CD4-positive, CD25-positive, alpha-beta regulatory T cell (primary cell): ENCODE measurements around the gene RPS6KA2. TPM values are rescaled to one million over a fixed set of nuclear protein-coding genes. Genes with fewer than 3 reads are reported as not detected.
A peak's percentile ranks its signal among the peaks of the same experiment; 100 is the strongest.

Experiments
- ATAC-seq, 2 donors: fragments of 150-1000 bp; cut with Tn5 transposase; one replicate each; pipeline ENCODE4 v1.10.0; 2021; ENCODE audit warnings: low read depth in 2 of 2, moderate number of reproducible peaks in 2 of 2, moderate library complexity in 1 of 2
- DNase-seq, 3 donors: peaks; one replicate each; pipeline versions ENCODE4 v3.0.0 to v3.0.0-alpha.2; 2012 to 2022; ENCODE audit warnings: mixed read lengths in 1 of 3
- H3K27ac ChIP-seq: one replicate; pipeline ENCODE4 v1.7.0; 2013; ENCODE audit warnings: mild to moderate bottlenecking, low read length; ENCODE audit not compliant: insufficient read depth, poor library complexity, severe bottlenecking
- H3K27me3 ChIP-seq: one replicate; pipeline ENCODE4 v1.7.0; 2013; ENCODE audit warnings: low read length; ENCODE audit not compliant: control insufficient read depth, insufficient read depth
- H3K36me3 ChIP-seq: one replicate; pipeline ENCODE4 v1.7.0; 2013; ENCODE audit warnings: mild to moderate bottlenecking, low read length, moderate library complexity; ENCODE audit not compliant: control insufficient read depth, insufficient read depth
- H3K4me1 ChIP-seq: 2 replicates; pipeline ENCODE4 v1.7.0; 2013; ENCODE audit warnings: mild to moderate bottlenecking, low read length; ENCODE audit not compliant: insufficient read depth, control insufficient read depth, poor library complexity, severe bottlenecking
- H3K4me3 ChIP-seq: one replicate; pipeline ENCODE4 v1.7.0; 2013; ENCODE audit warnings: low read depth, mild to moderate bottlenecking, low read length, moderate library complexity
- H3K9me3 ChIP-seq, 2 experiments: 1 replicate in 1 of 2; 2 replicates in 1 of 2; pipeline ENCODE4 v1.7.0; 2013; ENCODE audit warnings: low read length in 2 of 2, mild to moderate bottlenecking in 1 of 2, moderate library complexity in 1 of 2; ENCODE audit not compliant: control insufficient read depth in 2 of 2
- H3K27ac Mint-ChIP-seq, 3 donors: one replicate each; pipeline ENCODE4 v1.8.0; 2020 to 2022; ENCODE audit warnings: mild to moderate bottlenecking in 3 of 3, mixed read lengths in 3 of 3, moderate library complexity in 2 of 3
- H3K27me3 Mint-ChIP-seq: one replicate; pipeline ENCODE4 v1.8.0; 2022; ENCODE audit warnings: mild to moderate bottlenecking, mixed read lengths
- H3K36me3 Mint-ChIP-seq: one replicate; pipeline ENCODE4 v1.8.0; 2020; ENCODE audit warnings: mixed read lengths
- H3K4me1 Mint-ChIP-seq, 4 donors: one replicate each; pipeline ENCODE4 v1.8.0; 2020 to 2022; ENCODE audit warnings: mixed read lengths in 4 of 4, mild to moderate bottlenecking in 1 of 4
- H3K4me3 Mint-ChIP-seq, 4 donors: one replicate each; pipeline ENCODE4 v1.8.0; 2020 to 2022; ENCODE audit warnings: mild to moderate bottlenecking in 4 of 4, mixed read lengths in 4 of 4, moderate library complexity in 3 of 4
- H3K9me3 Mint-ChIP-seq, 7 donors: one replicate each; pipeline ENCODE4 v1.8.0; 2020 to 2022; ENCODE audit warnings: mixed read lengths in 7 of 7, mild to moderate bottlenecking in 3 of 7, moderate library complexity in 2 of 7
- polyA plus RNA-seq, 4 donors: library from polyadenylated mRNA; unstranded; fragments of 300-500 nt; fragmentation: Illumina TruSeq; gene quantifications; one replicate each; pipeline ENCODE4 v1.2.3, GENCODE V29; 2021
- total RNA-seq: library from RNA; stranded (reverse); gene quantifications from one replicate; pipeline ENCODE4 v1.2.3, GENCODE V29; 2022

The RPS6KA2 gene
- total and polyA plus RNA-seq, 5 donors from 2014 or later, result 3.3 to 7.4 (median 5.2) TPM

DNA sequence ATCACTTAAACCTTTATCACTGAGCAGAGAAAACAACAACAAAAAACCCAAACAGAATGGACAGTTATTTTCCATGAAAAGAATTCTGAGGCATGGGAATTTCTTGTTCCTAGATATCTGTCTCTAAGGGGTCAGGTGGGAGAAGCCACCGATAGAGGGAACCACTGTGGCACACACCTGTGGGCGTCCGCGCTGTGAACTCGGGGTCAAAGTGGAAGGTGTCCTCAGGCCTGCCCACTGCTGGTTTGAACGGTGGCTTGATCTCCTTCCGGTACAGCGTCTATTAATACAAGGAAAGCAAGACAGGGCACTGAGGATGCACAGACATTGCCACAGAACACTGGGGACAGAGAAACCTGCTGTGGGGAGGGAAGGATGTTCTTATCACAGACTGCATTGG, 167.8 kb downstream of the RPS6KA2 start:
- DNase-seq, result no peak
- Mint-ChIP-seq H3K36me3 (peaks cover 12% of the 10 kb centered on the region), H3K27ac (peak overlapping the region in 1 of 3 donors; percentile 55), H3K27me3 (no peaks in the 10 kb centered on the region), H3K4me1 (peaks cover 0 to 4% (median 1%) of the 10 kb centered on the region in 4 donors), H3K9me3 (peaks cover 0 to 4% (median 0%) of the 10 kb centered on the region in 7 donors), H3K4me3 (no peak overlapping the region)
- ATAC-seq, result no peak
- Histone ChIP-seq H3K36me3 (no peaks in the 10 kb centered on the region), H3K27ac (no peak overlapping the region), H3K9me3 (peaks cover 0 to 4% of the 10 kb centered on the region in 2 experiments), H3K27me3 (no peaks in the 10 kb centered on the region), H3K4me1 (no peaks in the 10 kb centered on the region), H3K4me3 (no peak overlapping the region)

GRCh38 chr6:166456395-166457156, 170.5 kb downstream of the RPS6KA2 start:
- DNase-seq (peak in 2 of 3 donors; percentile 8 to 31), ATAC-seq (no peak)
- H3K4me3 ChIP-seq, result no peak overlapping the region
- peaks cover 0 to 4% of the 10 kb centered on the region in 2 experiments for H3K9me3 ChIP-seq
- no peaks in the 10 kb centered on the region for H3K4me1 ChIP-seq
- H3K4me1 Mint-ChIP-seq, result peaks cover 0 to 5% (median 4%) of the 10 kb centered on the region in 4 donors
- no peaks in the 10 kb centered on the region for H3K27me3 ChIP-seq
- H3K27ac ChIP-seq, result no peak overlapping the region
- H3K27ac Mint-ChIP-seq, result no peak overlapping the region
- no peaks in the 10 kb centered on the region for H3K36me3 ChIP-seq
- H3K9me3 Mint-ChIP-seq, result peaks cover 0 to 4% (median 2%) of the 10 kb centered on the region in 7 donors
- peaks cover 16% of the 10 kb centered on the region for H3K36me3 Mint-ChIP-seq
- H3K4me3 Mint-ChIP-seq, result no peak overlapping the region
- H3K27me3 Mint-ChIP-seq, result peaks cover 3% of the 10 kb centered on the region

- Histone ChIP-seq H3K4me3 (no peak overlapping the region), H3K36me3 (no peaks in the 10 kb centered on the region), H3K4me1 (no peaks in the 10 kb centered on the region), H3K27ac (no peak overlapping the region), H3K9me3 (peaks cover 0 to 4% of the 10 kb centered on the region in 2 experiments), H3K27me3 (no peaks in the 10 kb centered on the region)
- Mint-ChIP-seq H3K27ac (no peak overlapping the region), H3K9me3 (peaks cover 0 to 4% (median 3%) of the 10 kb centered on the region in 7 donors), H3K27me3 (peaks cover 7% of the 10 kb centered on the region), H3K4me1 (peaks cover 0 to 5% (median 4%) of the 10 kb centered on the region in 4 donors), H3K4me3 (no peak overlapping the region), H3K36me3 (peaks cover 16% of the 10 kb centered on the region)
- ATAC-seq, result no peak
- no peak for DNase-seq
These were observed 172.1 kb downstream of the RPS6KA2 start for GRCh38 chr6:166454692-166455515.

DNA sequence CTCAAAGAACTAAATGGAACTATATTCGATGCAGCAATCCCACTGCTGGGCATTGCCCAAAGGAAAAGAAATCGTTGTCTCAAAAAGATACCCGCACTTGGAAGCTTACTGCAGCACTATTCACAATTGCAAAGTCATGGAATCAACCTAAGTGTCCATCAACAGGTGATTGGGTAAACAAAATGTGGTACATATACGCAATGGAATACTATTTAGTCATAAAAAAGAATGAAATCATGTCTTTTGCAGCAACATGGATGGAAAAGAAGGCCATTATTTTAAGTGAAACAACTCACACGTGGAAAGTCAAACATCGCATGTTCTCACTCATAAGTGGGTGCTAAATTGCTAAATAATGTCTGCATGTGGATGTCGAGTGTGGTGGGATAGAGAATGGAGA, 173.4 kb downstream of the RPS6KA2 start:
- H3K4me3 Mint-ChIP-seq, result no peak overlapping the region
- peaks cover 0 to 4% (median 2%) of the 10 kb centered on the region in 7 donors for H3K9me3 Mint-ChIP-seq
- Histone ChIP-seq H3K4me1 (no peaks in the 10 kb centered on the region), H3K4me3 (no peak overlapping the region), H3K9me3 (peaks cover 0 to 4% of the 10 kb centered on the region in 2 experiments), H3K27ac (no peak overlapping the region), H3K27me3 (no peaks in the 10 kb centered on the region), H3K36me3 (no peaks in the 10 kb centered on the region)
- peaks cover 7% of the 10 kb centered on the region for H3K27me3 Mint-ChIP-seq
- peaks cover 0 to 5% (median 4%) of the 10 kb centered on the region in 4 donors for H3K4me1 Mint-ChIP-seq
- H3K27ac Mint-ChIP-seq, result no peak overlapping the region
- ATAC-seq (no peak), DNase-seq (no peak)
- peaks cover 10% of the 10 kb centered on the region for H3K36me3 Mint-ChIP-seq

- peaks cover 7% of the 10 kb centered on the region for H3K27me3 Mint-ChIP-seq
- DNase-seq (no peak), ATAC-seq (no peak)
- no peaks in the 10 kb centered on the region for H3K9me3 ChIP-seq
- H3K4me1 ChIP-seq, result no peaks in the 10 kb centered on the region
- no peaks in the 10 kb centered on the region for H3K36me3 ChIP-seq
- H3K4me3 Mint-ChIP-seq, result no peak overlapping the region
- peaks cover 0 to 3% (median 0%) of the 10 kb centered on the region in 7 donors for H3K9me3 Mint-ChIP-seq
- no peak overlapping the region for H3K4me3 ChIP-seq
- H3K27ac ChIP-seq, result no peak overlapping the region
- H3K36me3 Mint-ChIP-seq, result peaks cover 17% of the 10 kb centered on the region
- H3K27ac Mint-ChIP-seq, result no peak overlapping the region
- peaks cover 0 to 4% (median 1%) of the 10 kb centered on the region in 4 donors for H3K4me1 Mint-ChIP-seq
- no peaks in the 10 kb centered on the region for H3K27me3 ChIP-seq
These were observed 176.7 kb downstream of the RPS6KA2 start for GRCh38 chr6:166450167-166450873.

DNA sequence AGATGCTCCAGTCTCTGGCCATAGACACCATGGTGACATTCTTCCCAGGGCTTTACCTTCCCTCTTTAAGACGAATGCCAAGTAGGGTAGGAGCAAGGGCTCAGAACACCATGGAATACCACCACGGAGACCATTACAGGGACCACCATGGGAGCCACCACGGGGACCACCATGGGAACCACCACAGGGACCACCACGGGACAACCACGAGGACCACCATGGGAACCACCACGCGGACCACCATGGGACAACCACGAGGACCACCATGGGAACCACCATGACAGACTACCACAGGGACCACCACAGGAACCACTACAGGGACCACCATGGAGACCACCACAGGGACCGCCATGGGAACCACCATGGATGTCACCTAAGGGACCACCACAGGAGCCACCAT, 177.4 kb downstream of the RPS6KA2 start:
- H3K36me3 ChIP-seq, result no peaks in the 10 kb centered on the region
- H3K4me1 ChIP-seq, result no peaks in the 10 kb centered on the region
- no peak overlapping the region for H3K4me3 Mint-ChIP-seq
- H3K9me3 Mint-ChIP-seq, result peaks cover 0 to 3% (median 0%) of the 10 kb centered on the region in 7 donors
- no peak overlapping the region for H3K27ac ChIP-seq
- DNase-seq, result no peak
- peaks cover 17% of the 10 kb centered on the region for H3K36me3 Mint-ChIP-seq
- no peak overlapping the region for H3K4me3 ChIP-seq
- peaks cover 7% of the 10 kb centered on the region for H3K27me3 Mint-ChIP-seq
- no peak for ATAC-seq
- H3K27me3 ChIP-seq, result no peaks in the 10 kb centered on the region
- H3K4me1 Mint-ChIP-seq, result peaks cover 0 to 4% (median 1%) of the 10 kb centered on the region in 4 donors
- no peaks in the 10 kb centered on the region for H3K9me3 ChIP-seq
- H3K27ac Mint-ChIP-seq, result no peak overlapping the region

GRCh38 chr6:166449036-166449435, 178.0 kb downstream of the RPS6KA2 start:
- ATAC-seq (no peak), DNase-seq (no peak)
- no peaks in the 10 kb centered on the region for H3K9me3 ChIP-seq
- no peaks in the 10 kb centered on the region for H3K4me1 ChIP-seq
- no peak overlapping the region for H3K4me3 ChIP-seq
- H3K27me3 Mint-ChIP-seq, result peaks cover 7% of the 10 kb centered on the region
- H3K4me1 Mint-ChIP-seq, result peaks cover 0 to 4% (median 1%) of the 10 kb centered on the region in 4 donors
- no peak overlapping the region for H3K27ac Mint-ChIP-seq
- H3K27ac ChIP-seq, result no peak overlapping the region
- H3K36me3 Mint-ChIP-seq, result peaks cover 21% of the 10 kb centered on the region
- H3K27me3 ChIP-seq, result no peaks in the 10 kb centered on the region
- no peaks in the 10 kb centered on the region for H3K36me3 ChIP-seq
- H3K4me3 Mint-ChIP-seq, result no peak overlapping the region
- peaks cover 0 to 3% (median 0%) of the 10 kb centered on the region in 7 donors for H3K9me3 Mint-ChIP-seq
